Hematopoietic multipotent progenitor cell (in vitro differentiated cells): Measurements from ENCODE around the gene BCL10. TPM values are rescaled to one million over a fixed set of nuclear protein-coding genes. Genes with fewer than 3 reads are reported as not detected.
A peak's percentile ranks its signal among the peaks of the same experiment; 100 is the strongest.

ENCODE experiments used
- DNase-seq, 3 donors: peaks; one replicate each; pipeline ENCODE4 v3.0.0-alpha.2; 2011 to 2015; ENCODE audit warnings: low read depth in 2 of 3, low spot score in 2 of 3
- total RNA-seq: library from RNA; depleted of rRNA; stranded (reverse); fragments of >200 nt; gene quantifications from one replicate; pipeline ENCODE4 v1.2.3, GENCODE V29; 2012

BCL10 gene
- 12.9 TPM for total RNA-seq

DNA sequence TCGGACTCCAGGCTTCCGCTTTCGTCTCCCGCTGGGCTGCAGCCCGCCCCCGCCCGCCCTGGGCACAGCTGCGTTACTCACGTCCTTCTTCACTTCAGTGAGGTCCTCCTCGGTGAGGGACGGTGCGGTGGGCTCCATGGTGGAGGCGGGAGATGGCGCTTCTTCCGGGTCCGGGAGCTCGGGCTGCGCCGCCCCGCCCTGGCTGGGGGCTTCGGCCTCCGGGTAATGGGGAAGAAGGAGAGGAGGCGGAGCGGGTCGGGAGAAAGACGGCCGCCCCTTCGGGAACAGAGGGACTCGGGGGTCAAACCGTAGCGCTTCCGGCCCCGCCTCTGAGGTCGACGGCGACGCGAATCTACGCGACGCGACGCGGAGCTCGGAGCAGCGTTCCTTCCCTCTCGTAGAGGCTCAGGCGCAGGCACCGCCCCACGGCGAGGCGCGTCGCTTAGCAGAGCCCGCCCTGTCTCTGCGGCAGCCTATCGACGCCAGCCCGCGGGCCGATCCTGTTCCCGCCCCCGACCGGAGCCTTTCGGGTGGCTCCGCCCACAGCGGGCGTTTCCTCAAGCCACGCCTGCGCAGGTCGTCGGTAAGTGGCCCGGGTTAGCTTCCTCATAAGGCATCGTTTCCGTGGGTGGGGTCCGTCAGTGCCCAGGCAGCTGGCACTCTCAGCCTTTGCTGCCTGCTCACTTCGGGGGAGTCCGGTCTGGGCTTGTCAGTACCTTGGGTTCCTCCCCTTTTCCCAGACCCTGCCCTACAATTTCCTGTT, at the start of gene BCL10:
BCL10 (minus strand) TSS at position 418 of the 763 bp plus-strand sequence; CDS start at position 138, 280 bp downstream.
- DNase-seq, result peak; percentile 95 to 99 (median 98)

DNA sequence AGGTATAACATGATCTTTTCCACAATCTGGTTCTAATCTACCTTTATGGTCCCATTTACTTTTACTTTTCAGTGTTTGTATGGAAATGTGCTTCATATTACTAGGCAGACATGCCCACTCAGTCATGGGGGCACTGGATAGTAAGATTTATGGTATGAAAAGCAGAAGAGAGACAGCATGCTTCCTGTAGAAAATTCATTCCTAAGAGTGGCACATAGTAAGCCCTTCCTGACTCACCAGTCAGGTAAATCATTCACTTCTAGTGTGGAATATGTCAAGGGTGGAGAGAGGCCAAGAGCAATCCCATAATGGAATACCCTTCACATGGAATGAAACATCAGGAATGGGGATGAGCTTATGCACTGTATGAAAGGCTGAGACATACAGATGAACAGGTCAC, 49.5 kb upstream of the BCL10 start:
- peak in 1 of 3 donors; percentile 14 for DNase-seq

DNA sequence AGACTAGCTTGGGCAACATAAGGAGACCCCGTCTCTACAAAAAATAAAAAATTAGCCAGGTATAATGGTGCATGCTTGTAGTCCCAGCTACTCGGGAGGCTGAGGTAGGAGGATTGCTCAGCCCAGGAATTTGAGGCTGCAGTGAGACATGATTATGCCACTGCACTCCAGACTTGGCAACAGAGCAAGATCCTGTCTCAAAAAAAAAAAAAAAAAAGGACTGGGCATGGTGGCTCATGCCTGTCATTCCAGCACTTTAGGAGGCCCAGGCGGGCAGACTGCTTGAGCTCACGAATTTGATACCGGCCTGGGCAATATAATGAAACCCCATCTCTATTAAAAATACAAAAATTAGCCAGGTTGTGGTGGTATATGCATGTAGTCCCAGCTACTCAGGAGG, 47.3 kb upstream of the BCL10 start:
- no peak for DNase-seq

DNA sequence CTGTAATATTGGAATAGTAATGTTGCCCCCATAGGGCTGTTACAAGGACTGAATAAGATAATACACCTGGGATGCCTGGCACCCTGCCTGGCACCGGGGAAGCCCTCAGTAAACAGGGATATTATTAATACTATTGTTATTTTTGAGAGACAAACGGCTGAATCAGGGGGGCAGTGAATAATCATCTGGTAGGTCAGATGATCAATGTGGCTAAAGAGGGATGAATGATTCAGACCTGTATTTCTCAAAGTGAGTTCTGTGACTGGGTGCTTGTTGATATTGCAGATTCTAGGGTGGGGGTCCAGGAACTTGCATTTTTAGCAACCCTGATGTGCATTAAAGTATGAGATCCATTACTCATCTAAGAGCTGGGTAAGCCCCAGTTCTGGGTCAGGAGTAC, 46.2 kb upstream of the BCL10 start:
- DNase-seq, result no peak

DNA sequence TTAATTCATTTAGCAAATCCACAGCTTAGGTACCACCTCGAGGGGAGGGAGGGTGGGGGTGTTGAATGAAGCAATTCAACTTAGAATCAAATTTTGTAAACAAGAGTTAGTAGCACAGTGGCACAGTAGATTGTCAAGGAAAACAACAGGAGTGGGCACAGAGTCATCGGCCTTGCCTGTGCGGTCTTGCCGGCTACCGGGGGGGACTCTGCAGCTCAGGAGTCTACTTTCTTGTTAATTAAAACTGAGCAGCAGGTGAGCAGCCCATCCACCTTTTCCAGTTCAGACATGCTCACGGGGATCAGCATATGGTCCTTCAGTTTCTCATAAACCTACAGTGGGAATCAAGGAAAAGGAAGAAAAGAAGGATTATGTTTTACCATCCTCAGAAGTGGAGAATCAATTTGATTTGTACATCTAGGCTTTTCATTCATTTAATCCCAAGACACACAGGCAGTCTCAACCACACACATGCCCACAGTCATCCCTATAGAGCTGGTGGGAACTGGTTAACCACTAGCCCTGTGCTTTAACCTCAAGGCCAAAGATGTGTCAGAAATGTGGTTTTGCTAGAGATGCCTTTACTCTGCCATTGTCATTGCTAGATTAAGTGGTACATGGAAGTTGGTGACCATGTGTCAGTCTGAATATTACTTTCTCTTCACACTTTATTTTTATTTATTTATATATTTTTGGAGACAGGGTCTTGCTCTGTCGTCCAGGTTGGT, 45.0 kb upstream of the BCL10 start:
- peak in 2 of 3 donors; percentile 15 to 44 for DNase-seq

DNA sequence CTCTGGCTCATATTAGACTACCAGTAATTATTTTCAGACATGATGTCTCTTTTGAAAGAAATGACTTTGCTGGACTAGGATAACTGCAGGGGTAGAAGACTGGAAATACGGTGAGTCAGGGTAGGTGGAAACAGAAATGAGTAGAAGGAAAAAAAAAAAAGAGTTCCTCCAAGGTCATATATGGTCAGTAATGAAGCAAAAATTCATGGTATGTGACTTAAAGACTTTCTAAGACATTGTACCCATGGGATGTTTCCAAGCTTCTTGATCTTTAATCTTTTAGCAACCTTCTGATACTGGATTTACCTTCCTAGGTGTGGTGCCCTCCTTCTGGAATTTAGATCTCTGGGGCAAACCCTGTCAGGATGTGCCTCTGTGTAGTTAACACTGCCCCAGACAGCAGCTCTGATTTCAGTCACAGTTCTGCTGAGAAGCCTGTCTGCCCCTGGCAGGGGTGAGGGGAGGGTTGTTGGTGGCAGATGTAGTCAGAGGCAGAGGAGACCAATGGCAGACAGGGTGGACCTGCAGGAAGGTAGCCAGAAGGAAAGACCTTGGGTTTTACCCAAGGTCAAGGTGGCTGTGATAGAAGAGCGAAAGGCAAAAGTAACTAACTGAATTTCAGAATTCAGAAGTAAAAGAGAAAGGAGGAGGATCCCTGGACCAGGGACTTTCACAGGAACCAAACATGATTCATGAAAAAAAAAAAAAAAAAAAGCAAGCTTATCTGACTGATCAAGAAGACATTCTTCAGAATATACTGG, 44.1 kb upstream of the BCL10 start:
- no peak for DNase-seq

DNA sequence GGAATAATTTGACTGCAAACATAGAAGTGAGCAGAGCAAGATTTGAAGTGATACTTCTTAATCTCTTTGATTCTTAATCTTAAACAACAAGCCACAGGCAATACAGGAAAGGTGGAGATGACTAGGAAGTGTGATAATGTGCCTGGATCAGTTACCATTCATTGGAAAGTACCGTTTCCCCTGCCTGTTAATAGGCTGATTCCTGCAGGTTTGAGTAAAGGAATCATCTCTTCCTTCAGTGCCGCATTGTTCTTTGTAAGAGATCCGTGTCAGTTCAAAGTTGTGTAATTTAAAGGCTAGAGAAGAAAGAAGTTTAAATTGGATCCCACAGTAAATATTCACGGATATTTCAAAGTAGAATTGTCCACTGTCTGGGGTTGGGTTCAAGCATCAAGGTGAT, 43.5 kb upstream of the BCL10 start:
- DNase-seq, result no peak

DNA sequence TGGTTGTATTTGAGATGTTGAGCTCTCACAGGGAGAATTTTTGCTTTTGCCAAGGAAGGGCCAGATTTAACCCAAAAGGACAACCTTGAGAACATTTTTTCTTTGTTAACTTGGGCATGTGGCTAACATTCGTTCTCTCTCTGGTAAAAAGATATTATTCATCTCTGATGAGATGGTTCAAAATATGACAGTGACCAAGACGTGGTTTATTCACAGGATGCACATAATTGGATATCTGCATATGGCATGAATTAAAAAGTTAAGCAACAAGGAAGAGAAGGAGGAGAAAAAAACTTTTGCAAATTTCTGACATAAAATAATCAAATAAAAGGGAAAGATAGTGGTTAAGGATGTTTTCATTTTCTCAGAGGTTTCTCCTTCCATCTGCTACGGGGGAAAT, 43.1 kb upstream of the BCL10 start:
- no peak for DNase-seq

DNA sequence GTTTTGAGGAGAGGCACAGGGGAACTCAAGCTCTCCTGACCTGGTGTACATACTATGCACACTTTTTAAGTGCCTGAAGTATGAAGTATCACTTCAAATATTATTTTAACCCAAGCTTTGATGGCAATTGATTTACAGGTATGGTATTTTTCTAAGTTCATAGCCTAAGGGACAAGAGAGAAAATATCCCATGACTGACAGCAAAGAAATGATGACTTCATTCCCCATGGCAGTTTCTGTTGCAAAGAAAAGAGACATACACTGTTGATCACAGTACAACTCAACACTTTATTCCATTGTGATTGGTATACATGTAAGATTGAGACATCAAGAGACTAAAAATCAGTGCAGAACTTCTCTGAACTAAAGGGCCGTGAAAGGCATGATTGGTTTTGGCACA, 41.8 kb upstream of the BCL10 start:
- no peak for DNase-seq

DNA sequence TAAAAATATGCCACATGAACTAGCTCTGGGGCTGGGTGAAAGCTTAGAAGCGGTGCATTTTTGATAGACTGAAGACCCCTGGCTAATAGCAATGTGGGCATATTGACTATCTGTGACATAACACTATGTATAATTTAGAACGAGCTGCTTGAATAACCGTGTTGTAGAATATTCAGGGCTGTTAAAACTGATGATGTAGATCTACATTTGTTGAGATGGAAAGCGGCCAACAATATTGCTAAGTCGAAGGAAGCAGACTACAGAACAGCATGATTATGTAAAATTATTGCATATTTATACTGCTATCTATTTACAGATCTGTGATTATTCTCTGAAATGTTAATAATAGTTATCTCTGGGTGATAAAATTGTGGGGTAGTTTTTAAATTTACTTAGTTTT, 41.1 kb upstream of the BCL10 start:
- DNase-seq, result no peak

DNA sequence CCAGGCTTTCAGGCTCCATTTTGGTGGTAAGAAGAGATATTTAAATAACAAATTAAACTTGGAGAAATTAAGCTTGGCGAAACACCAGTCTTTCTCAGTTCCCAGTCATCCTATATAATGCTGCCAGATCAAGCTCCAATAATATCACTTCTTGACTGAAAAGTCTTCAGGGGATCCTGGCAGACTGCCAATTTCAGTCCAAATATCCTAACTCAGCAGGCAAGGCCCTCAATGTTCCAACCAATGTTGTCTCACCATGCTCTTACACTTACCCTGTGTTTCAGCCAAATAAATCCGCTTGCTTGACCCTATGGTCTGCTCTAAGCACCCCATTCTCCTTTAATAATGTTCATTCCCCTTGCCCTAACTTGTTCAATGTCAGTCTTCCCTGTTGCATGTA, 39.9 kb upstream of the BCL10 start:
- no peak for DNase-seq

DNA sequence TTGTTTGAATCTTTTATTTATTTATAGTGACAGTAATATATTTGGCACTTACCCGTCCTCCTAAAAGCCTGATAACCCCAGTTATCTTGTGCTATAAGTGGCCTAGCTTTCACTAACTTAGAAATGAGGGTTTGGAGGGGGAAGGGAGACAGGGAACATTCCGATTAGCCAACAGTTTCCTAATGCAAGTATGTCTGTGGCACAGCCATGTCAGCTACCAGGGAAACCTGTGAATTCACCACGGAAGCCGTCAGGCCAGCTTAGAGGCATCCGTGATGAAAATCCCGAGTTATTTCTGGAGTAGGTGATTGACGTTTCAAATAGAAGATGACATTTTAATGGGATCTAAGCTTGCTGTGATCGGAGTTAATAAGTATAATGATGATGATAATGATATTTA, 39.4 kb upstream of the BCL10 start:
- DNase-seq, result no peak

DNA sequence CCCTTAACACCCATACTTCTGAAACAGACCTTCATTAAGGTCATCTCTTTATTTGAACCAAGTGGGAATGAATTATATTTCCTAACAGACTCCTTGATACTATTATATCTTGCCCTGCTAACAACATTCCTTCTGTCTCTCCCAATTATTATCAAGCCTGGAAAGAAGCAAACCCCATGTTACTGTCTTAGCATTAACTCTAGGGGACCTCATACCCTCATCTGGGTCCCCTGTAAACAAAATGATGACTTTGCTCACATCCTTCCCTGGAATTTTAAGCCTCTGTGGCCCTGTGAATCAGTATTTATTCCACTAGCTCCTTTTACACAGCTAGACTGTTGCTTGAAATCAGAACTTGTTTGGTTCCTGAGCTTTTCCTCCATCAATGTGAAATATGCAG, 38.3 kb upstream of the BCL10 start:
- DNase-seq, result no peak

DNA sequence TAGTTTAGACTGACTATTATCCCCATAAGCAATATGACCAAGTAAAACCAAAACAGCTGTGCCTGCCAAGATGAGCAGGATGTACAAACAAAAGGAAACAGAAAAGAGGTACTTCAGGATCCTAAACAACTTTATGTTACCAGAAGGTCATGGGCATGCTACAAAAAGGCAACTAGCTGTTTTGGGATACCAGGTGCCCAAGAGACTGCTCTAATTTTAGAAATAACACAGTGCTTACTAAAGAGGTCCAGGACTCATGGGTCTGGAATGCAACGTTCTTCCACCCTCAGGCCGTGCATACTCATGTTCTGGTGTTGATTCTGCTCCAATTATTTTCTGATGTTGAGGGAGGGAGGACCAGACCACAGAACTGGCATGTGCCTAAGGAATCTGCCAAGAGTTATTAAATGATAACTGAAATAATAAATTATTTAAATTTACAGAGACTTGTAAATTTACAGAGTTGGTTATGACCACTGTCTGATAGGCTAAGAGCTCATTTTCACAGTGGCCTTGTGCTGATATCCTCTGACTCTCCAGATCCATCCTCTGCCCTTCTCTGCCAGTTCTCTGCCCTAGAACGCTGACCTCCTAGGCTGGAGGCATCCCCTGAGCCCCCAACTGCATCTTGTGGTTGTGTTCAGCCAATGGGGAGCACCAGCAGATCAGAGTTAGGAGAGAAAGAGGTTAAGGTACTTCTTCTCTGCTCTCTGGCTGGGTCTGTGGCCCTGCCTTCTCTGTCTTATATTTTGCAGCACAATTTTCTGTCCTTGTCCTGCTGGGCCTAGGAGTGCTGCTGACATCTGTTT, 37.7 kb upstream of the BCL10 start:
- no peak for DNase-seq

DNA sequence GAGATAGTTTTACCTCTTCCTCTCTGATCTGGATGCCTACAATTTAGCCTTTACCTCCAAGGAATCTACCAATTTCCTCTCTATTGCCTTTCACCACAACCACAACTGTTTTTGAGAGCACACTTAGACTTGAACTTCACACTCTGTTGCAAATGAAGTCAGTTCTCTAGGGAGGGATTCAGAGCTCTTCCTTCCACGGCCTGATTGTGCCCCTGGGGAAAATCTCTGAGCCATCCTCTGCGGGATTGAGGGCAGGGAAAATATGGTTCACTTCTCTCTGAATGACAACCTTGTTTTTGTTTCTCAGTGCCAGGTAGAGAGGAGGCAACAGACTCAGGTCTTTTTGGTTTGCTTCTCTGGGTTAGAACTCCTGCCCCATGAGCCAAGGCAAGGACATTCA, 35.4 kb upstream of the BCL10 start:
- no peak for DNase-seq

DNA sequence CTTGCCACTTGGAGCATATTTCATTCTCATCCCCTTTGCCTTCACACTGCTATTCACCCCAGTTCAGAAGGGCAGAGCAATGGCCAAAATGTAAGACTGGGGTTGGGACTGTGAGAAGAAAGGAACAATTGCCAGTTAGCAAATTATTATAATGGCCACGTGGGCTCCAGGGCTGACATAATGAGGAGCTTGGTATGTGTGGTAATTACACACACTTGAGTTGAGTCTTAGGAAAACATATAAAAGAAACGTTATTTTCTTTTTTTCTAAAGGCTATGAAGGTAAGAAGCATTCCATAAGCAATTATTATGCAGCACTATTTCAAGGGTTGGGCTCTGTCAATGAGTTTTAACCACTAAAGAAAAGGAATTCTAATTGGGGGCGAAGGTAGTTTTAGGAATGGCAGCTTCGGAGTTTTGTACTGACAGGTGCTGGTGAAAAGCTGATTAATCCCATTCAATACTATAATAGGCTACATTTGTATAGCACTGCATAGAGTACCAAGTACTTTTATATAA, 32.5 kb upstream of the BCL10 start:
- no peak for DNase-seq

DNA sequence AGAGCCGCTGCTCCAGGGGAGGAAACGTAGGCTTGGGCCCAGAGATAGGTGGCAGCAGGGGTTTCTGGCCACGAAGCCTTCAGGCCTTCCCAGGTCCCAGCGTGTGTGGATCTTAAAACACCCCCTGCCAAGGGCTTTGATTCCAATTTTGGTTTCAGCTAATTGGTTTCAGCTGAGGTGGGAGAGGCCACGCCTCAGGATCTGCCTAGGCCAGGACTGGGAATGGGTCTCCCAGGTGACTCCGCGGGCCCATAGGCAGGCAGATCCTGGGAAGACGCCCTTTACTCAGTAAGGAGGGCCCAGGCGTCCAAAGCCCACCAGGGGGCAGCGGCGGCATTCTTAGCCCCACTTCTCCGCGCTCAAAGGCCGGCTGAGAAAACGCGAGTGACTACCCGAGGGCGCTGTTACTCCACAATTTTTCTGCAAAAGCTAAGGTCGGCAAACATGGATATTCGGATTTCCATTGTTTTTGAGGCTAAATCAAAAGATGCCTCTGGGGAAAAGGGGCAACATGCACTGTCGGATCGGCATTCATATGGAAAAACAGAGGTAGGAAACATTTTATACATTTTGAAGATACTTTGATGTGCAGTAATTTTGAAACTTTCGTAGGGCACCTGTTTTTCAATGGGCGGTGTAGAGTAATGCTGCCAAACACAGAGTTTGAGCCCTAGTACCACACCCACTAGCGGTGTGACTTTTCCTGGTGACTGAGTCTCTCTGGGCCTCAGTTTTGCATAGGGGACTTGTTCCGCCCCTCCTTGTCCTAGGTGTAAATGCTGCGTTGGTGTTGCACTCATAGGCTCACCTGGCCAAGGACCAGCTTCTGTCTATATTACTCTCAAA, 31.8 kb upstream of the BCL10 start:
- DNase-seq, result peak; percentile 11 to 87 (median 73)

DNA sequence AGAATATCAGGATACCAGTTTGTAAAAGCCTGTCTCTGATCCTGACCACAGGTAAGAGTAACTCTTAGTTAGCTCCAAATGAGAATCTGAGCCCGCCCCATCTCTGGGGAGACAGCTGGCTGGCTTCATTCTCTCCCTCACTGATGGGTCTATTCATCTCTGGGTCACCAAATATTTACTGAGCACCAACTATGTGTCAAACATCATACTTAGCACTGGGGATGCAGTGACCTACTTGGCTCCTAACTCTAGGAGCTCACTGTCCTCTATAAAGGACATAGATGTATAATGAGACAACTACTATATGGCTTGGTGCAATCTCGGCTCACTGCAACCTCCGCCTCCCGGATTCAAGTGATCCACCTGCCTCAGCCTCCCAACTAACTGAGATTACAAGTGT, 29.8 kb upstream of the BCL10 start:
- DNase-seq, result no peak

DNA sequence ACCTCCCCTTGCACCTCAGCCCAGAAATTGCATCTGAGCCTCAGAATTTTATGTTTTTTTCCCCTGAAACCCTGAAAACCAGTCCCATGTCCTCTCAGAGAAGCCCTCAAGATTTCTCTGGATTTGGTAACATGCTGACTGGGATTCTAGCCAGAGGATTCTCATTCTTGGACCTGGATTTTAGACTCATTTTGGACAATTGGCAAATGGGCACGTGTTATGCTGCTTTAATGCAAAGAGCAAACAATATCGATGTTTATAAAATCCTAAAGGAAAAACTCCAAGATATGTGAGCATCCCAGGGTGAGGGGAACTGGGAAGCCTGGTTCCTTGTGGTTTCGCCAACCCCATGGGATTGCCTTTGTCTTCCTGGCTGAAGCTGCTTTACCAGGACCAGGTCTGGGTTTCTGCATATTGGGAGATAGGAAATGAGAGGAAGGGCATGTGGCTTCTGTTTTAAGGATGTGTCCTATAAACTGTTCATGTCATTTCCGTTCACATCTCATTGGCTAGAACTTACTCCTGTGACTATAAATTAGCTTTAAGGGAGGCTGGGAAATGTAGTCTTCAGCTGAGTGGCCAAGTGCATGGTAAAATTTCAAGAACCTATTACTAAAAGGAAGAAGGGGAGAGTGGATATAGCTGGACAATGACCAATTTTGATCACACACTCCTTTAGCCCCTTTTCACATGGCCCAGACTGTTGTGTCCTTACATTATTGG, 27.2 kb upstream of the BCL10 start:
- DNase-seq, result no peak
